HCT116 (cell line): ENCODE data around the gene INTS2. TPM values are rescaled to one million over a fixed set of nuclear protein-coding genes. Genes with fewer than 3 reads are reported as not detected.

Source experiments
- ATAC-seq: fragments of 200-7000 bp; cut with Tn5 transposase; 2 replicates; pipeline ENCODE4 v1.9.1; 2020; ENCODE audit warnings: mild to moderate bottlenecking, moderate library complexity
- BruUV-seq: library from RNA; stranded (reverse); fragments of 400-500 nt; replicated peaks from 2 replicates; lab custom pipeline; 2021; lab: Mats Ljungman, UMichigan
- CTCF ChIA-PET: fragments of 300-600 bp; sonication (Branson Sonifier 250); formaldehyde crosslinking; loops from one replicate; lab custom pipeline; 2021; ENCODE audit warnings: antibody characterized with exemption; lab: Charles Lee
- POLR2A ChIA-PET: fragments of 300-600, 350-600 bp; sonication (Branson Sonifier 250); formaldehyde crosslinking; loops from one replicate; lab custom pipeline; 2021; ENCODE audit warnings: antibody characterized with exemption; lab: Charles Lee
- RAD21 ChIA-PET, 2 experiments: fragments of 300-600 bp; sonication (Branson Sonifier 250); formaldehyde crosslinking; loops; one replicate each; lab custom pipeline; 2023; ENCODE audit warnings: low total read pairs in 2 of 2; ENCODE audit not compliant: uncharacterized antibody in 2 of 2, unreplicated experiment in 2 of 2, low non-redundant PET in 1 of 2; lab: Charles Lee
- DNase-seq: peaks from one replicate; pipeline ENCODE4 v3.0.0-alpha.2; 2010; ENCODE audit warnings: low read depth, low spot score
- H2AFZ ChIP-seq: fragments of 200-600 bp; shearing (Covaris generic), sonication (generic); 2 replicates; pipeline ENCODE4 v1.6.1; 2017; ENCODE audit warnings: low read depth, mixed run types, mixed read lengths, antibody characterized with exemption, low read length; ENCODE audit not compliant: poor library complexity, severe bottlenecking
- H3K27ac ChIP-seq: 2 replicates; pipeline ENCODE4 v1.5.1; 2012; ENCODE audit warnings: low read depth, low read length
- H3K27me3 ChIP-seq: fragments of 200-600 bp; sonication (generic); 2 replicates; pipeline ENCODE4 v1.6.1; 2016; ENCODE audit warnings: mixed run types, low read length, mixed read lengths; ENCODE audit not compliant: insufficient read depth
- H3K36me3 ChIP-seq, 2 experiments: fragments of 200-500 bp in 1 of 2; fragments of 200-600 bp in 1 of 2; sonication (Bioruptor generic) in 1 of 2; sonication (generic) in 1 of 2; 2 replicates each; pipeline versions ENCODE4 v1.5.1 to v1.6.1; 2014 to 2016; ENCODE audit warnings: low read length in 2 of 2, inconsistent platforms in 1 of 2, mixed read lengths in 1 of 2, mixed run types in 1 of 2; ENCODE audit not compliant: insufficient read depth in 2 of 2, control insufficient read depth in 1 of 2
- H3K4me1 ChIP-seq, 2 experiments: fragments of 200-600 bp in 1 of 2; sonication (generic) in 1 of 2; 2 replicates each; pipeline versions ENCODE4 v1.5.1 to v1.6.1; 2012 to 2017; ENCODE audit warnings: low read length in 2 of 2, inconsistent platforms in 1 of 2, mild to moderate bottlenecking in 1 of 2, mixed read lengths in 1 of 2, mixed run types in 1 of 2, moderate library complexity in 1 of 2; ENCODE audit not compliant: insufficient read depth in 2 of 2, control insufficient read depth in 1 of 2
- H3K4me2 ChIP-seq: fragments of 200-600 bp; sonication (generic); 2 replicates; pipeline ENCODE4 v1.6.1; 2017; ENCODE audit warnings: mixed run types, low read length, mixed read lengths
- H3K4me3 ChIP-seq, 2 experiments: fragments of 200-600 bp in 1 of 2; sonication (generic) in 1 of 2; replicated peaks in 1 of 2; 2 replicates each; pipeline ENCODE4 v1.5.1; 2011 to 2016; ENCODE audit warnings: low read length in 2 of 2, control low read depth in 1 of 2, low read depth in 1 of 2, mild to moderate bottlenecking in 1 of 2, mixed read lengths in 1 of 2, mixed run types in 1 of 2
- H3K79me2 ChIP-seq: fragments of 200-600 bp; sonication (generic); 2 replicates; pipeline ENCODE4 v1.6.1; 2017; ENCODE audit warnings: mild to moderate bottlenecking, mixed run types, low read length, moderate library complexity, mixed read lengths; ENCODE audit not compliant: insufficient read depth
- H3K9ac ChIP-seq: fragments of 200-600 bp; sonication (generic); 2 replicates; pipeline ENCODE4 v1.6.1; 2016; ENCODE audit warnings: low read length, mixed read lengths
- H3K9me2 ChIP-seq: fragments of 200-600 bp; sonication (generic), shearing (Covaris generic); 2 replicates; pipeline ENCODE4 v1.6.1; 2017; ENCODE audit warnings: mixed run types, mild to moderate bottlenecking, moderate library complexity; ENCODE audit not compliant: insufficient read depth
- H3K9me3 ChIP-seq, 2 experiments: fragments of 200-500 bp in 1 of 2; fragments of 200-600 bp in 1 of 2; sonication (Bioruptor generic) in 1 of 2; sonication (generic) in 1 of 2; 2 replicates each; pipeline ENCODE4 v1.6.1; 2014 to 2017; ENCODE audit warnings: low read length in 2 of 2, mixed read lengths in 2 of 2, inconsistent platforms in 1 of 2, low read depth in 1 of 2, mild to moderate bottlenecking in 1 of 2, mixed run types in 1 of 2, moderate library complexity in 1 of 2; ENCODE audit not compliant: control insufficient read depth in 1 of 2, insufficient read depth in 1 of 2
- H4K20me1 ChIP-seq: fragments of 200-600 bp; sonication (generic), shearing (Covaris generic); 2 replicates; pipeline ENCODE4 v1.6.1; 2017; ENCODE audit warnings: mixed run types, mild to moderate bottlenecking, moderate library complexity; ENCODE audit not compliant: insufficient read depth
- CBX3 ChIP-seq: IDR thresholded peaks from 2 replicates; pipeline ENCODE4 v1.6.1; 2012; ENCODE audit warnings: low read depth
- CEBPB ChIP-seq: IDR thresholded peaks from 2 replicates; pipeline ENCODE4 v1.6.1; 2012; ENCODE audit warnings: low read depth
- EGR1 ChIP-seq: IDR thresholded peaks from 2 replicates; pipeline ENCODE4 v1.6.1; 2012; ENCODE audit warnings: low read depth
- ELF1 ChIP-seq: IDR thresholded peaks from 2 replicates; pipeline ENCODE4 v1.6.1; 2012; ENCODE audit warnings: low read depth, borderline replicate concordance
- EZH2 ChIP-seq: fragments of 200-600 bp; sonication (generic); IDR thresholded peaks from 2 replicates; pipeline ENCODE4 v1.6.1; 2017; ENCODE audit warnings: antibody characterized with exemption, mixed run types
- EZH2phosphoT487 ChIP-seq: fragments of 200-600 bp; IDR thresholded peaks from 2 replicates; pipeline ENCODE4 v1.6.1; 2018; ENCODE audit warnings: antibody characterized with exemption, borderline replicate concordance
- FOSL1 ChIP-seq: IDR thresholded peaks from 2 replicates; pipeline ENCODE4 v1.6.1; 2012; ENCODE audit warnings: low read depth
- JUND ChIP-seq: IDR thresholded peaks from 2 replicates; pipeline ENCODE4 v1.6.1; 2012
- POLR2A ChIP-seq: IDR thresholded peaks from 2 replicates; pipeline ENCODE4 v1.7.0; 2011; ENCODE audit warnings: borderline replicate concordance; ENCODE audit not compliant: insufficient read depth, insufficient read length; ENCODE audit errors: extremely low read depth
- POLR2AphosphoS5 ChIP-seq: IDR thresholded peaks from 2 replicates; pipeline ENCODE4 v1.6.1; 2011; ENCODE audit warnings: mild to moderate bottlenecking, low read depth, low read length, moderate library complexity
- REST ChIP-seq: IDR thresholded peaks from 2 replicates; pipeline ENCODE4 v1.6.1; 2012; ENCODE audit warnings: low read depth
- SIN3A ChIP-seq: IDR thresholded peaks from 2 replicates; pipeline ENCODE4 v1.6.1; 2012; ENCODE audit warnings: low read depth
- SP1 ChIP-seq: IDR thresholded peaks from 2 replicates; pipeline ENCODE4 v1.6.1; 2012; ENCODE audit warnings: low read depth
- SRF ChIP-seq: IDR thresholded peaks from 2 replicates; pipeline ENCODE4 v1.6.1; 2012; ENCODE audit warnings: low read depth
- TCF7L2 ChIP-seq: IDR thresholded peaks from 2 replicates; pipeline ENCODE4 v1.7.0; 2011; ENCODE audit warnings: borderline replicate concordance, inconsistent platforms; ENCODE audit not compliant: insufficient read depth, insufficient read length; ENCODE audit errors: extremely low read depth
- ZNF274 ChIP-seq: fragments of 200-500 bp; sonication (Bioruptor generic); IDR thresholded peaks from 2 replicates; pipeline ENCODE4 v1.6.1; 2014; ENCODE audit warnings: mild to moderate bottlenecking, low read depth, low read length, inconsistent platforms
- intact Hi-C: fragments of 100-400 bp; cut with micrococcal nuclease; formaldehyde crosslinking; loops from 2 replicates; pipeline ENCODE4 v1.10.0; 2022
- total RNA-seq: library from RNA; stranded (reverse); gene quantifications from one replicate; pipeline ENCODE4 v1.2.1, GENCODE V29; 2021; ENCODE audit not compliant: unreplicated experiment
- TF ChIP-seq, protein P1 (sequence below): IDR thresholded peaks from 2 replicates; pipeline ENCODE4 v1.6.1; 2011; ENCODE audit warnings: mild to moderate bottlenecking, low read length, moderate library complexity; ENCODE audit not compliant: insufficient replicate concordance; ENCODE audit errors: extremely low read depth
- TF ChIP-seq, protein P2 (sequence below): IDR thresholded peaks from 2 replicates; pipeline ENCODE4 v1.6.1; 2012

Gene INTS2
- total RNA-seq, 1 experiment from 2014 or later = 40.5 TPM

- intact Hi-C loops = no loop called here
- H3K36me3 ChIP-seq = peaks cover 31 to 54% of the 10 kb centered on the region in 2 experiments
- no peak for ATAC-seq
- H3K9me3 ChIP-seq = no peaks in the 10 kb centered on the region
- ChIA-PET RAD21 (no interaction called here), POLR2A (no interaction called here), CTCF (no interaction called here)
- no peak overlapping the region for H3K27ac ChIP-seq
- no peak for DNase-seq
- H3K4me3 ChIP-seq = no peak overlapping the region
- no peaks in the 10 kb centered on the region; the same call in 1 of the 2 replicates for H4K20me1 ChIP-seq
- H3K9ac ChIP-seq = no peak overlapping the region
- H3K4me2 ChIP-seq = no peak overlapping the region
- H3K4me1 ChIP-seq = no peaks in the 10 kb centered on the region
- no TSS peak for BruUV-seq
- H3K9me2 ChIP-seq = no peaks in the 10 kb centered on the region
- H2AFZ ChIP-seq = no peak overlapping the region
- no peak for TF ChIP-seq POLR2AphosphoS5
- TF ChIP-seq ELF1 = no peak
- no peak for TF ChIP-seq SP1
- TF ChIP-seq POLR2A = no peak
- no peak for TF ChIP-seq TCF7L2
- TF ChIP-seq EGR1 = no peak
- TF ChIP-seq, protein P1, sequence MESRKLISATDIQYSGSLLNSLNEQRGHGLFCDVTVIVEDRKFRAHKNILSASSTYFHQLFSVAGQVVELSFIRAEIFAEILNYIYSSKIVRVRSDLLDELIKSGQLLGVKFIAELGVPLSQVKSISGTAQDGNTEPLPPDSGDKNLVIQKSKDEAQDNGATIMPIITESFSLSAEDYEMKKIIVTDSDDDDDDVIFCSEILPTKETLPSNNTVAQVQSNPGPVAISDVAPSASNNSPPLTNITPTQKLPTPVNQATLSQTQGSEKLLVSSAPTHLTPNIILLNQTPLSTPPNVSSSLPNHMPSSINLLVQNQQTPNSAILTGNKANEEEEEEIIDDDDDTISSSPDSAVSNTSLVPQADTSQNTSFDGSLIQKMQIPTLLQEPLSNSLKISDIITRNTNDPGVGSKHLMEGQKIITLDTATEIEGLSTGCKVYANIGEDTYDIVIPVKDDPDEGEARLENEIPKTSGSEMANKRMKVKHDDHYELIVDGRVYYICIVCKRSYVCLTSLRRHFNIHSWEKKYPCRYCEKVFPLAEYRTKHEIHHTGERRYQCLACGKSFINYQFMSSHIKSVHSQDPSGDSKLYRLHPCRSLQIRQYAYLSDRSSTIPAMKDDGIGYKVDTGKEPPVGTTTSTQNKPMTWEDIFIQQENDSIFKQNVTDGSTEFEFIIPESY = no peak
- no peak for TF ChIP-seq JUND
- no peak for TF ChIP-seq CEBPB
- TF ChIP-seq SIN3A = no peak
- TF ChIP-seq EZH2phosphoT487 = no peak
- no peak for TF ChIP-seq REST
- TF ChIP-seq FOSL1 = no peak
- TF ChIP-seq ZNF274 = no peak
- no peak for TF ChIP-seq SRF
- TF ChIP-seq CBX3 = no peak
- no peak for TF ChIP-seq EZH2
- TF ChIP-seq, protein P2, sequence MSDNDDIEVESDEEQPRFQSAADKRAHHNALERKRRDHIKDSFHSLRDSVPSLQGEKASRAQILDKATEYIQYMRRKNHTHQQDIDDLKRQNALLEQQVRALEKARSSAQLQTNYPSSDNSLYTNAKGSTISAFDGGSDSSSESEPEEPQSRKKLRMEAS = no peak
- peaks cover 48% of the 10 kb centered on the region for H3K79me2 ChIP-seq
- no peaks in the 10 kb centered on the region for H3K27me3 ChIP-seq
Measured at GRCh38 chr17:61970030-61970429, 42.2 kb upstream of the INTS2 start.
